ENCODE data around the gene SNF8.
A peak's percentile ranks its signal among the peaks of the same experiment; 100 is the strongest.

Gene SNF8

GRCh38 chr17:48985436-48986245, 41.0 kb upstream of the SNF8 start:
- H3K4me3 ChIP-seq (ENCODE audit: low read length) = no peak overlapping the region
- TF ChIP-seq, protein P1, sequence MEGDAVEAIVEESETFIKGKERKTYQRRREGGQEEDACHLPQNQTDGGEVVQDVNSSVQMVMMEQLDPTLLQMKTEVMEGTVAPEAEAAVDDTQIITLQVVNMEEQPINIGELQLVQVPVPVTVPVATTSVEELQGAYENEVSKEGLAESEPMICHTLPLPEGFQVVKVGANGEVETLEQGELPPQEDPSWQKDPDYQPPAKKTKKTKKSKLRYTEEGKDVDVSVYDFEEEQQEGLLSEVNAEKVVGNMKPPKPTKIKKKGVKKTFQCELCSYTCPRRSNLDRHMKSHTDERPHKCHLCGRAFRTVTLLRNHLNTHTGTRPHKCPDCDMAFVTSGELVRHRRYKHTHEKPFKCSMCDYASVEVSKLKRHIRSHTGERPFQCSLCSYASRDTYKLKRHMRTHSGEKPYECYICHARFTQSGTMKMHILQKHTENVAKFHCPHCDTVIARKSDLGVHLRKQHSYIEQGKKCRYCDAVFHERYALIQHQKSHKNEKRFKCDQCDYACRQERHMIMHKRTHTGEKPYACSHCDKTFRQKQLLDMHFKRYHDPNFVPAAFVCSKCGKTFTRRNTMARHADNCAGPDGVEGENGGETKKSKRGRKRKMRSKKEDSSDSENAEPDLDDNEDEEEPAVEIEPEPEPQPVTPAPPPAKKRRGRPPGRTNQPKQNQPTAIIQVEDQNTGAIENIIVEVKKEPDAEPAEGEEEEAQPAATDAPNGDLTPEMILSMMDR (conservative IDR thresholded peaks at IDR 0.05; ENCODE audit: low read length) = no peak
- no peak for DNase-seq (ENCODE audit: low read depth)

- no peak overlapping the region for H3K4me3 ChIP-seq (ENCODE audit: low read length)
- DNase-seq (ENCODE audit: low read depth) = no peak
- TF ChIP-seq, protein P1 (conservative IDR thresholded peaks at IDR 0.05; ENCODE audit: low read length) = no peak
Observed at GRCh38 chr17:48981927-48982539, 37.4 kb upstream of the SNF8 start.

DNA sequence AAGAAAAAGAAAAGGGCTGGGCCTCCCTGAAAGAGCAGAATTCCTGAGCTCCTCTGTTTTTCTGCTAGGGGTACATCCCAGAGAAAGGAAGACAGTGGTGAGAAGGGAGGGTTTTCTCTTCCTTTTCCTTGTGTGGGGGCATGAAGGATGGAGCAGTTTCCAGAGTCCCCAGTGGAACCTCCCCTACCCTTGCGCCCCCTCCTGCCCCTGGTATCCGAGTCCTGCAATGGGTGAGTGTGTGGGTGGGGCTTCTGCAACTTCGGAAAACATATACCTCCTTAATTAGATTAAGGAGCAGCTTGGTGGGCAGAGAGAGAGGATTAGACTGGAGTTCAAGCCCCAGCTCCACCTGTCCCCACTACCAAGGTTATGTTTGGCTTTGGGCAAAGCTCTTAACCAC, 29.2 kb upstream of the SNF8 start:
- DNase-seq (ENCODE audit: low read depth) = no peak
- TF ChIP-seq, protein P1 (conservative IDR thresholded peaks at IDR 0.05; ENCODE audit: low read length) = no peak
- no peak overlapping the region for H3K4me3 ChIP-seq (ENCODE audit: low read length)

GRCh38 chr17:48972749-48973097, 28.1 kb upstream of the SNF8 start:
- H3K4me3 ChIP-seq (ENCODE audit: low read length) = peak overlapping the region; percentile 20; the same call in 1 of the 2 replicates
- DNase-seq (ENCODE audit: low read depth) = no peak
- TF ChIP-seq, protein P1 (conservative IDR thresholded peaks at IDR 0.05; ENCODE audit: low read length) = no peak

DNA sequence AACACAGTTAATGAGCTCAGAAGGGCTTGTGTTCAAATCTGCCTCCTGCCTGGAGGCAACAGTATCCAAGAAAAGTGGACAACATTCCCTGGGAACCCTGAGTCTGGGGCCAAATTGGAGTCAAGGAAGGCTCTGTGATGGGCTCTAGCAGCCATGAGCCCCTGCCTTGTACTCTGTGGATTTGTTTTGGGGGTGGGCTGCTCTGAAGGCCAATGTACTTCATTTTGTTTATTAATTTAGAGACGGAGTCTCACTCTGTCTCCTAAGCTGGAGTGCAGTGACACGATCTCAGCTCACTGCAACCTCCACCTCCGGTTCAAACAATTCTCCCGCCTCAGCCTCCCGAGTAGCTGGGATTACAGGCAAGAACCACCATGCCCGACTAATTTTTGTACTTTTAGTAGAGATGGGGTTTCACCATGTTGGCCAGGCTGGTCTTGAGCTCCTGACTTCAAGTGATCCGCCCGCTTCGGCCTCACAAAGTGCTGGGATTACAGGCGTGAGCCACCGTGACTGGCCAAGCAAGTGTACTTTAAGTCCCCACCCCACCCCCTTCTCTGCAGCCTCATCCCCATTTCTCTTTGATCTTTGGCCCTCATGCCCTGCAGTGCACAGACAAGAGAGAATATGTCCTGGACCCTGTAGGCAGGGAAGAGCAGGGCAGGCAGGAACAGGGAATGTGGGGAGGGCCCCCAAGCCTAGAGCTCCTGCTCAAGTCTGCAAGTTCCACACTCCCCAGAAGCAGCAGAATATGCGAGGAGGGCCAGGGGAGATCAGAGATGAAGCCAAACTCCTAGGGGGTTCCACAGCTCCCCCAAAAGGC, 26.4 kb upstream of the SNF8 start:
- TF ChIP-seq, protein P1 (conservative IDR thresholded peaks at IDR 0.05; ENCODE audit: low read length) = no peak
- no peak overlapping the region for H3K4me3 ChIP-seq (ENCODE audit: low read length)
- no peak for DNase-seq (ENCODE audit: low read depth)

DNA sequence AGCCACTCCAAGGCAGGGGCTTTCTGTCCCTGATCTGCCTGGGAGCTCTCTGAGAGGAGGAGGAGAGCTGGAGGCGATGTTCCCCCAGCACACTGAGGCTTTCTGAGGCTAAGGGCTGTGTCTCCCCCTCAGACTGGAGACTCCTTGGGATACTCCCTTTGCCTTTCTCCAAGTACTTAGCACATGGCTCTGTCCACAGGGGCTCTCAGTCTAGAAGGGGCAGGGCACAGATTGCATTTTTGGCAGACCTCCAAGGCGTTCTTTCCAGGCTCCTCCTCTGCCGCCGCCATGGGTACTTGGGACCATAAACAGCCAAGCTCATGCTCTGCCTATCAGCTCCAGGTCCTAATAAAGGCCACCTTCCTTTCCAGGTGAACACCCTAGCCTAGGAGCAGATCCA, 25.6 kb upstream of the SNF8 start:
- no peak overlapping the region for H3K4me3 ChIP-seq (ENCODE audit: low read length)
- TF ChIP-seq, protein P1 (conservative IDR thresholded peaks at IDR 0.05; ENCODE audit: low read length) = no peak
- peak; percentile 14 for DNase-seq (ENCODE audit: low read depth)
